IMR-90 (cell line): ENCODE measurements around the gene USP6NL. TPM values are rescaled to one million over a fixed set of nuclear protein-coding genes. Genes with fewer than 3 reads are reported as not detected.

Experiments used
- ATAC-seq: fragments of 200-7000 bp; cut with Tn5 transposase; 2 replicates; pipeline ENCODE4 v1.9.1; 2020; ENCODE audit warnings: low read depth, mild to moderate bottlenecking, moderate library complexity
- BruUV-seq: library from RNA; stranded (reverse); fragments of 400-500 nt; replicated peaks from 2 replicates; lab custom pipeline; 2021; lab: Mats Ljungman, UMichigan
- CTCF ChIA-PET: fragments of 300-600 bp; formaldehyde crosslinking; extraction: SDS; loops from one replicate; lab custom pipeline; 2021; ENCODE audit warnings: antibody characterized with exemption; lab: Yijun Ruan, JAX
- POLR2A ChIA-PET: fragments of 300-600 bp; sonication (Branson Sonifier 250); formaldehyde crosslinking; loops from one replicate; lab custom pipeline; 2022; ENCODE audit warnings: antibody characterized with exemption; ENCODE audit not compliant: unreplicated experiment; lab: Charles Lee
- DNase-seq: peaks from one replicate; pipeline ENCODE4 v3.0.0; 2013
- H2AFZ ChIP-seq: replicated peaks from 2 replicates; pipeline ENCODE3; 2013; ENCODE audit warnings: low read length, mild to moderate bottlenecking; ENCODE audit not compliant: poor library complexity
- H2AK5ac ChIP-seq: 2 replicates; pipeline ENCODE4 v1.6.1; 2013; ENCODE audit warnings: low read depth, low read length, inconsistent platforms
- H2AK9ac ChIP-seq: replicated peaks from 2 replicates; pipeline ENCODE3; 2013; ENCODE audit warnings: mild to moderate bottlenecking, low read depth, low read length, moderate library complexity; ENCODE audit not compliant: poor library complexity
- H2BK120ac ChIP-seq: 2 replicates; pipeline ENCODE4 v1.6.1; 2013; ENCODE audit warnings: low read depth, low read length, inconsistent platforms
- H2BK15ac ChIP-seq: 3 replicates; pipeline ENCODE4 v1.6.1; 2013; ENCODE audit warnings: low read depth, low read length, inconsistent platforms
- H2BK20ac ChIP-seq: 2 replicates; pipeline ENCODE4 v1.6.1; 2013; ENCODE audit warnings: low read depth, mild to moderate bottlenecking, inconsistent platforms, low read length, moderate library complexity
- H2BK5ac ChIP-seq: 2 replicates; pipeline ENCODE4 v1.6.1; 2013; ENCODE audit warnings: mild to moderate bottlenecking, low read depth, low read length, inconsistent platforms; ENCODE audit not compliant: poor library complexity, severe bottlenecking
- H3K14ac ChIP-seq: replicated peaks from 2 replicates; pipeline ENCODE4 v1.6.1; 2013; ENCODE audit warnings: low read depth, low read length, inconsistent platforms
- H3K18ac ChIP-seq: 2 replicates; pipeline ENCODE4 v1.6.1; 2013; ENCODE audit warnings: low read depth, low read length, control low read depth
- H3K23ac ChIP-seq: 2 replicates; pipeline ENCODE4 v1.6.1; 2013; ENCODE audit warnings: low read depth, low read length, inconsistent platforms
- H3K27ac ChIP-seq: 2 replicates; pipeline ENCODE4 v1.5.1; 2013; ENCODE audit warnings: mild to moderate bottlenecking, control low read depth, low read length; ENCODE audit not compliant: insufficient read depth
- H3K27me3 ChIP-seq: 2 replicates; pipeline ENCODE4 v1.6.1; 2013; ENCODE audit warnings: low read length; ENCODE audit not compliant: control insufficient read depth, insufficient read depth
- H3K36me3 ChIP-seq: 2 replicates; pipeline ENCODE4 v1.6.1; 2013; ENCODE audit warnings: low read length, mixed read lengths; ENCODE audit not compliant: control insufficient read depth, insufficient read depth
- H3K4ac ChIP-seq: 2 replicates; pipeline ENCODE4 v1.6.1; 2013; ENCODE audit warnings: low read depth, low read length, inconsistent platforms
- H3K4me1 ChIP-seq: 2 replicates; pipeline ENCODE4 v1.6.1; 2013; ENCODE audit warnings: low read length, mixed read lengths; ENCODE audit not compliant: control insufficient read depth, insufficient read depth
- H3K4me2 ChIP-seq: 2 replicates; pipeline ENCODE4 v1.6.1; 2013; ENCODE audit warnings: low read depth, mild to moderate bottlenecking, control low read depth, low read length, moderate library complexity
- H3K4me3 ChIP-seq: 2 replicates; pipeline ENCODE4 v1.5.1; 2013; ENCODE audit warnings: low read depth, mild to moderate bottlenecking, control low read depth, low read length, moderate library complexity; ENCODE audit not compliant: insufficient read depth
- H3K56ac ChIP-seq: 2 replicates; pipeline ENCODE4 v1.6.1; 2013; ENCODE audit warnings: low read length, inconsistent platforms; ENCODE audit not compliant: insufficient read depth; ENCODE audit errors: extremely low read depth
- H3K79me1 ChIP-seq, 2 experiments: 2 replicates each; pipeline ENCODE4 v1.6.1; 2013; ENCODE audit warnings: low read length in 2 of 2, inconsistent platforms in 1 of 2, low read depth in 1 of 2
- H3K9ac ChIP-seq: 2 replicates; pipeline ENCODE4 v1.6.1; 2013; ENCODE audit warnings: low read depth, low read length, control low read depth
- H3K9me1 ChIP-seq: 2 replicates; pipeline ENCODE4 v1.6.1; 2013; ENCODE audit warnings: low read length, inconsistent platforms; ENCODE audit not compliant: insufficient read depth
- H3K9me3 ChIP-seq: 2 replicates; pipeline ENCODE4 v1.6.1; 2013; ENCODE audit warnings: low read length; ENCODE audit not compliant: control insufficient read depth, insufficient read depth
- H4K20me1 ChIP-seq: 2 replicates; pipeline ENCODE4 v1.6.1; 2013; ENCODE audit warnings: low read length, inconsistent platforms; ENCODE audit not compliant: insufficient read depth
- H4K5ac ChIP-seq: 2 replicates; pipeline ENCODE4 v1.6.1; 2013; ENCODE audit warnings: mild to moderate bottlenecking, low read depth, low read length, control low read depth
- H4K8ac ChIP-seq, 2 experiments: 2 replicates each; pipeline ENCODE4 v1.6.1; 2013; ENCODE audit warnings: low read depth in 2 of 2, low read length in 2 of 2, control low read depth in 1 of 2, inconsistent platforms in 1 of 2
- H4K91ac ChIP-seq: 2 replicates; pipeline ENCODE4 v1.6.1; 2013; ENCODE audit warnings: low read depth, low read length, inconsistent platforms; ENCODE audit not compliant: insufficient read depth
- NFE2L2 ChIP-seq: fragments of 150-350 bp; IDR thresholded peaks from 2 replicates; pipeline ENCODE4 v1.6.1; 2016; ENCODE audit warnings: low read depth, mild to moderate bottlenecking, low read length
- POLR2A ChIP-seq: IDR thresholded peaks from 2 replicates; pipeline ENCODE4 v1.6.1; 2012; ENCODE audit warnings: mild to moderate bottlenecking, low read depth, low read length
- RAD21 ChIP-seq: IDR thresholded peaks from 2 replicates; pipeline ENCODE4 v1.6.1; 2012; ENCODE audit warnings: low read length, improper control_type of control experiment
- RFX5 ChIP-seq: IDR thresholded peaks from 2 replicates; pipeline ENCODE4 v1.8.0; 2012; ENCODE audit warnings: low read depth, mild to moderate bottlenecking, low read length, moderate library complexity
- USF2 ChIP-seq: fragments of 150-350 bp; IDR thresholded peaks from 2 replicates; pipeline ENCODE4 v1.6.1; 2017; ENCODE audit warnings: mild to moderate bottlenecking, antibody characterized with exemption, low read length, low read depth
- dilution Hi-C: fragments of 300-500 bp; cut with HindIII; formaldehyde crosslinking; loops from one replicate; pipeline ENCODE4 v1.14.3; 2018; ENCODE audit warnings: low sequenced_read_pairs; ENCODE audit not compliant: unreplicated experiment
- in situ Hi-C: fragments of 300-500 bp; cut with MboI; formaldehyde crosslinking; loops from 3 replicates; pipeline ENCODE4 v1.14.3; 2019; ENCODE audit warnings: low sequenced_read_pairs, inconsistent platforms, mixed read lengths
- intact Hi-C: fragments of 100-400 bp; cut with micrococcal nuclease; formaldehyde crosslinking; loops from 2 replicates; pipeline ENCODE4 v1.10.0; 2022
- polyA plus RNA-seq, 3 experiments: library from polyadenylated mRNA; depleted of rRNA; stranded (reverse); fragments of >200 nt; gene quantifications; 2 replicates each; pipeline ENCODE4 v1.2.3, GENCODE V29; 2012; ENCODE audit warnings: low replicate concordance in 1 of 3
- total RNA-seq: library from RNA; depleted of rRNA; stranded (reverse); fragments of >200 nt; gene quantifications from 2 replicates; pipeline ENCODE4 v1.2.3, GENCODE V29; 2012
- TF ChIP-seq, protein P1 (sequence below): conservative IDR thresholded peaks from 2 replicates; pipeline ENCODE4 v1.5.1; 2012; ENCODE audit warnings: mild to moderate bottlenecking, low read depth, low read length, improper control_type of control experiment
- TF ChIP-seq, protein P2 (sequence below): fragments of 150-350 bp; IDR thresholded peaks from 2 replicates; pipeline ENCODE4 v1.6.1; 2016; ENCODE audit warnings: low read depth, mild to moderate bottlenecking, low read length, moderate library complexity, borderline replicate concordance

USP6NL gene
- total and polyA plus RNA-seq, 2 of the 4 experiments (the other 2 are of a cell fraction) = 7.8 to 9.1 TPM

- Histone ChIP-seq H2BK20ac (no peak overlapping the region), H3K36me3 (no peaks in the 10 kb centered on the region), H2BK120ac (no peak overlapping the region), H3K4me2 (no peak overlapping the region), H4K91ac (no peak overlapping the region), H4K8ac (no peak overlapping the region), H2AK9ac (no peak overlapping the region), H2AK5ac (no peak overlapping the region), H3K14ac (no peak overlapping the region), H2BK15ac (no peak overlapping the region), H3K27ac (no peak overlapping the region), H3K9ac (no peak overlapping the region), H3K56ac (no peak overlapping the region), H4K5ac (no peak overlapping the region), H3K9me3 (no peaks in the 10 kb centered on the region), H3K9me1 (no peaks in the 10 kb centered on the region), H3K27me3 (no peaks in the 10 kb centered on the region), H3K4me1 (no peaks in the 10 kb centered on the region), H3K23ac (no peak overlapping the region), H3K79me1 (no peaks in the 10 kb centered on the region), H2BK5ac (no peak overlapping the region), H4K20me1 (no peaks in the 10 kb centered on the region), H2AFZ (no peak overlapping the region), H3K4ac (no peak overlapping the region), H3K4me3 (no peak overlapping the region), H3K18ac (no peak overlapping the region)
- dilution Hi-C loops (no loop called here), in situ Hi-C loops (loop anchor here (10.0 kb wide), 1 partner anchor 243 kb away; no protein-coding TSS in a partner anchor), intact Hi-C loops (no loop called here)
- BruUV-seq = no TSS peak
- DNase-seq (no peak), ATAC-seq (no peak)
- CTCF ChIA-PET = interaction anchor here (0.8 kb wide), 1 partner anchor 246 kb away, joined by 4 read pairs; no protein-coding TSS in a partner anchor
- POLR2A ChIA-PET = no interaction called here
- TF ChIP-seq, protein P1, sequence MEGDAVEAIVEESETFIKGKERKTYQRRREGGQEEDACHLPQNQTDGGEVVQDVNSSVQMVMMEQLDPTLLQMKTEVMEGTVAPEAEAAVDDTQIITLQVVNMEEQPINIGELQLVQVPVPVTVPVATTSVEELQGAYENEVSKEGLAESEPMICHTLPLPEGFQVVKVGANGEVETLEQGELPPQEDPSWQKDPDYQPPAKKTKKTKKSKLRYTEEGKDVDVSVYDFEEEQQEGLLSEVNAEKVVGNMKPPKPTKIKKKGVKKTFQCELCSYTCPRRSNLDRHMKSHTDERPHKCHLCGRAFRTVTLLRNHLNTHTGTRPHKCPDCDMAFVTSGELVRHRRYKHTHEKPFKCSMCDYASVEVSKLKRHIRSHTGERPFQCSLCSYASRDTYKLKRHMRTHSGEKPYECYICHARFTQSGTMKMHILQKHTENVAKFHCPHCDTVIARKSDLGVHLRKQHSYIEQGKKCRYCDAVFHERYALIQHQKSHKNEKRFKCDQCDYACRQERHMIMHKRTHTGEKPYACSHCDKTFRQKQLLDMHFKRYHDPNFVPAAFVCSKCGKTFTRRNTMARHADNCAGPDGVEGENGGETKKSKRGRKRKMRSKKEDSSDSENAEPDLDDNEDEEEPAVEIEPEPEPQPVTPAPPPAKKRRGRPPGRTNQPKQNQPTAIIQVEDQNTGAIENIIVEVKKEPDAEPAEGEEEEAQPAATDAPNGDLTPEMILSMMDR = no peak
- TF ChIP-seq POLR2A (no peak), USF2 (no peak), NFE2L2 (no peak), RFX5 (no peak), RAD21 (no peak)
- TF ChIP-seq, protein P2, sequence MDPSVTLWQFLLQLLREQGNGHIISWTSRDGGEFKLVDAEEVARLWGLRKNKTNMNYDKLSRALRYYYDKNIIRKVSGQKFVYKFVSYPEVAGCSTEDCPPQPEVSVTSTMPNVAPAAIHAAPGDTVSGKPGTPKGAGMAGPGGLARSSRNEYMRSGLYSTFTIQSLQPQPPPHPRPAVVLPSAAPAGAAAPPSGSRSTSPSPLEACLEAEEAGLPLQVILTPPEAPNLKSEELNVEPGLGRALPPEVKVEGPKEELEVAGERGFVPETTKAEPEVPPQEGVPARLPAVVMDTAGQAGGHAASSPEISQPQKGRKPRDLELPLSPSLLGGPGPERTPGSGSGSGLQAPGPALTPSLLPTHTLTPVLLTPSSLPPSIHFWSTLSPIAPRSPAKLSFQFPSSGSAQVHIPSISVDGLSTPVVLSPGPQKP = no peak
Observed at GRCh38 chr10:11511321-11511720, 100.1 kb downstream of the USP6NL start.
